ENCODE data around the gene B3GNT8.
"Not testable (repeated sequence)": the region's sequence is repeated elsewhere in the genome, so short reads cannot be mapped to it uniquely, and the experiment has no call there.

Gene B3GNT8, protein sequence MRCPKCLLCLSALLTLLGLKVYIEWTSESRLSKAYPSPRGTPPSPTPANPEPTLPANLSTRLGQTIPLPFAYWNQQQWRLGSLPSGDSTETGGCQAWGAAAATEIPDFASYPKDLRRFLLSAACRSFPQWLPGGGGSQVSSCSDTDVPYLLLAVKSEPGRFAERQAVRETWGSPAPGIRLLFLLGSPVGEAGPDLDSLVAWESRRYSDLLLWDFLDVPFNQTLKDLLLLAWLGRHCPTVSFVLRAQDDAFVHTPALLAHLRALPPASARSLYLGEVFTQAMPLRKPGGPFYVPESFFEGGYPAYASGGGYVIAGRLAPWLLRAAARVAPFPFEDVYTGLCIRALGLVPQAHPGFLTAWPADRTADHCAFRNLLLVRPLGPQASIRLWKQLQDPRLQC

DNA sequence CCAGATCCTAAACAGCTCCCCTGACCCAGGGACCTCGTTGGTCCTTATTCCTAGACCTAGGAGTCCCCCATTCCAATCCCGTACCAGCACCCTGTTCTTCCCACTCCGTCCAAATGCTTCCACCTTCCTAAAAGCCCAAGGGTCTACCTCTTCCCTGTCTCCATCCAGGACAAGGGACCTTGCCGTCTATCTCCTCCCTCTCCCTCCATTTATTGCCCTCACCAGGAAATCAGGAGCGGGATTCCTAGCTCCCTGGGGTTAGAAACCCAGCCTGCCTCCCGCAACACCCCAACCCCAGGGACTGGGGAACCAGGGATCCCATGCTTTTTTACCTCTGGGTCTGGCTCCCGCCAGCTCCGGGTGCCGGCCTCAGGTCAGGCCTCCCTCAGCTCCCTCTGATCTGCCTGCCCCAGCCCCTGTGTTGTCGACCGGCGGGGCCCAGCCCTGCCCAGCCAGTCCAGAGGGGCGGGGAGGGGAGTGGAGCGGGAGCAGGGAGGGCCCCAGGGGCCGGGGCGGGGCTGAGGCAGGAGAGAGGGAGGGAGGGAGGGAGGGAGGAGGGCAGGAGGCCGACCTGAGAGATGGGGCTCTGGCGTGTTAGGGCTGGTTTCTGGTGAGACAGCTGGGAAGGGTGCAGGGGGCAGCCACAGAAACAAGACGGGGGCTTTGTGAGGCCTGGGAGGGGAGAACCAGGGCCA is at the start of gene B3GNT8:
B3GNT8 (minus strand) TSS at position 423 of the 695 bp plus-strand sequence. CDS start 596 bp downstream, outside the sequence.
- DNase-seq (ENCODE audit: low read depth in 3 of 3), result peak in 1 of 3 experiments; percentile 15

DNA sequence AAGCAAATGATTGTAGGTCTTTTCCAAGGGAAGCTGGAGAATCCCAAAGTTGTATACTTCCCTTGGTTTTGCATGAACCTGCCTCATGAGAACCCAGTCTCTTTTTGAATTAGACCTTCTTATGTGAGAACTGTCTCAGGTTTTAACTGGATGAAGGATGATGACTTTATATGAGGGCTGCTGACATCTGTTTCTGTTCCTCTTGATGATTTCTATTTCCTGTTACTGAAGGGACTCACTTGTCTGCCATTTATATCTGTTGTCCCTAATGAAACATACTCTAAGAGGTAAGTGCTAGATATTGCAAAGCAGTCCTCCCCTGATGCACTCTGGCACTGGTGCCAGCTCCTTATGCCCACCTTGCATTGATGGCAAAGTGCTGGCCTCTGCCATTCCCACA is 49.4 kb upstream of the B3GNT8 start:
- no peak for DNase-seq (ENCODE audit: low read depth in 3 of 3)

DNA sequence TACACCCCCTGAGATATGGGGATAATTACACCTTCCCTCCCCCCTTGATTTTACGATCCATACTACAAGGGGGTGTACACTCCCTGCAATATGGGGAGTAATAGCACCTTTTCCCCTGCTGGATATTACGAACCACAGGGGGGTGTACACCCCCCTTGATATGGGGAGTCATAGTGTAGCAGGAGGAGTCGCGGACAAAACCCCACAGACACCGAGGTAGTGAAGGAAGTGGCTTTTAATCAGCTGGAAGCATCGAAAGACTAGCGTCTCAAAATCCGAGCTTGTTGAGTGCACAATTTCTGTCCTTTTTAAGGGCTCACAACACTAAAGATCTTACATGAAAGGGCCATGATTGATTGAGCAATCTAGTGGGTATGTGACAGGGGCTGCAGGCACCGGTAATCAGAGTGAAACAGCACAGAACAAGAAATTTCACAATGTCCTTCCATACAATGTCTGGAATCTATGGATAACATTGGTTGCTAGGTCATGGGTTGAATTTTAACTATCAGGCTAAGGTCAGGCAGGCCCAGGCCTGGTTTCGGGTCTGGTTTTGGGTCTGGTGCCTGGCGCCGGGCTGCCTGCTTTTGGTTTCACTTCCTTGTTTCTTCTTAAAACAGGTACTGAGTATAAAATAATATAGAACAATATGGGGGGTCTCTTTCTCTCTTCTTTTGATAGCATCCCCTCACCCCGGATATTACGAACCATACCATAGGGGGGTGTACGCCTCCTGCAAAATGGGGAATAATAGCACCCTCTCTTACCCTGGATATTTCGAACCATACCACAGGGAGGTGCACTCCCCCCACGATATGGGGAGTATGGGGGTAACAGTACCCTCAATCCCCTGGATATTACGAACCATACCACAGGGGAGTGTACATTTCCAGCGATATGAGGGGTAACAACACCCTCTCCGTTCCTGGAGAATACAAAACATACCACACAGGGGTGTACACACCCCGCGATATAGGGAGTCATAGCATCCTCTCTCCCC is 36.4 kb upstream of the B3GNT8 start:
- DNase-seq (ENCODE audit: low read depth in 3 of 3), result not testable (repeated sequence)

DNA sequence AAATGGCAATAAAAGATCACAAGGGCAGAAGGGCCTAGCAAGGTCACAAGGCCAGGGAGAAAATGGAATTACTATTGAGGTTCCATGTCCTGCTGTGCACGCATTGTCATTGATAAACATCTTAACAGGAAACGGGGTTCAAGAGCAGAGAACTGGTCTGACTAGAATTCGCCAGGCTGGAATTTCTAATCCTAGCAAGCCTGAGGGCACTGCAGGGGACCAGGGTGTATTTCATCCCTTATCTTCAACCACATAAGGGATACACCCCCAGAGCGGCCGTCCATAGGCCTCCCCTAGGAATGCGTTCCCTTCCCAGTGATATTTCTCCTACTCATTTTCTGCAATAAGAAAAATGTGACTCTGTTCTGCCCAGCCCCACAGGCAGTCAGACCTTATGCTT is 35.3 kb upstream of the B3GNT8 start:
- DNase-seq (ENCODE audit: low read depth in 3 of 3), result no peak

DNA sequence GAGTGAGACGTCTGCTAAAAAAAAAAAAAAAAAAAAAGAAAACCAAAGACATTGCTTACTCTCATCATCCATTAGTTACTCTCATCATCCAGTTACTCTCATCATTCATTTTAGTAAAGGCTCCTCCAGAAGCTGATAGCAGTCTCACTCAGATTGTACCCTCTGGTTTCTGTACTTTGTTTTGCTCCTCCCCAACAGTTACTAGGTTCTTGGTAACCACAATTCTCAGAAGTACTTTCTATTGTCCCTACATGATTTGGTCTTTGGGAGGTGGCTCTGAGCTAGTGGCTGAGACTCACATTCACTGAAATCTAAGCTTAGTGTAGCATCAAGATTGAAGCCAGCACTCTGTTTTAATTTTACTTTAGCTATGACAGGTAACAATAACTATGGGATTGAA is 30.1 kb upstream of the B3GNT8 start:
- DNase-seq (ENCODE audit: low read depth in 3 of 3), result no peak

DNA sequence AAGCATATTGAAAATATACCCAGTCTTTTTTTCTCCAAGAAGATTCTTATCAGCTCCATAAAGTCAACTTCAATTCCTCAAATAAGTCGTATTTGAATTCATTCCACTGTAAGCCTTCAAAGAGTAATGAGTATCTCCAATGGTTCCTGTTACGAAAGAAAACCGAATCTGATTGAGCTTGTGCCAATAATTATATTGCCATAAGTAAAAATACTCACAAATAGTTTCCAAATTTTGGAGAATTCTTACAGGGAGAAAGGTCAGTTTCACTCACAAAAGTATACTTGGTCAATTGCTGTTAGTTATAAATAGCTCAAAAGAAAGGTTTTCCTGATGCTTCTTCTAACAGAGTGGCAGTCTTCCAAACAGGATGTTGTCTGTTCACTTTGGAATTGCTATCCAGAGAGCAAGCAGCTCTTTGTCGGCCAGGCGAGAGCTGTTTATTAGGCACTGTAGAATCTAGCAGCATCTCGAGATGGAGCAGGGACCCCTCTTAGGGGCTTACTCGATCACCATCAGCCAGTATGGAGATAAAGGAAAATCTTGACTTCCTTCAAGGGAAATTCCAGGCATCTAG is 29.3 kb upstream of the B3GNT8 start:
- no peak for DNase-seq (ENCODE audit: low read depth in 3 of 3)

DNA sequence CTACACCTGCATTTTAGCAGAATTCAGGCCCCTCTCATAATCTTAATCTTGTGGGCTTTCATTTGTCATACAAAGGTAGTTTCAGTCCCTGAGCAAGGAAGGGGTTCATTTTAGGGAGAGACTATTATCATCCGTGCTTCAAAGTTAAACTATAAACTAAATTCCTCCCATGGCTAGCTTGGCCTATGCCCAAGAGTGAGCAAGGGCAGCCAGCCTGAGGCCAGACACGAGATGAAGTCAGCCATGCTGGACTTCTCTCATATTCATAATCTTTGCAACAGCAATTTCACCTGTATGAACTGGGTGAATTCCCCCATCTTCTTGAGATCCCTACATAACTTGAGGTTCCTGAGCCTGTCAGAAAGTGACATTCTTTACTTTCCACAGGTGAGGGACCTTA is 28.8 kb upstream of the B3GNT8 start:
- DNase-seq (ENCODE audit: low read depth in 3 of 3), result no peak

DNA sequence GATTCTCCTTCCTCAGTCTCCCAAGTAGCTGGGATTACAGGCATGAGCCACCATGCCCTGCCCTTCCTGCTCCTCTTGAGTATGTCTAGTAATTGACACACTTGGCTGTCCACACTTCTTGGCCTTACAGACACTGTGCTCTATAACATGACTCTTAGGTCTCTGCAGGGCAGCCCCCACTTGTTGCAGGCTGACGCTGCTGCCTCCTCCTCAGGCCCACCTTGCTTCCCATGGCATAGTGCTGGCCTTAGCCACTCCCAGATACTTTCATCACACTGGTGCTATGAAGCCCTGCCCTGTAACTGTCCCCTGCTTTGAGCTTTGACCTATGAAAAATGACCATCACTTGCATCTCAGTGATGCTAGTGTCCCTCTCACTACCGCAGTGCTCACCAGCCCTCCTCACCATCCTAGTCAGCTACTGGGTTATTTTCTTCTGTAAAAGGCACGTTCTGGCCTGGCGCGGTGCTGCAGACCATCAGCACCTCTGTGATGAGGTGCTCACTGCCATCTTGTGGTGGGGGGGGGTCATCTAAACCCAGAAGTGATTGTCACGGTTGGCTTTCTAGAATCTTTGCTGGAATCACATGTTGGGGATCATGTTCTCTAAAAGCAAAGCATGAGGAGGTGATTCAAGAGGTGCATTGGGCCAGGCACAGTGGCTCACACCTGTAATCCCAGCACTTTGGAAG is 25.6 kb upstream of the B3GNT8 start:
- DNase-seq (ENCODE audit: low read depth in 3 of 3), result no peak

DNA sequence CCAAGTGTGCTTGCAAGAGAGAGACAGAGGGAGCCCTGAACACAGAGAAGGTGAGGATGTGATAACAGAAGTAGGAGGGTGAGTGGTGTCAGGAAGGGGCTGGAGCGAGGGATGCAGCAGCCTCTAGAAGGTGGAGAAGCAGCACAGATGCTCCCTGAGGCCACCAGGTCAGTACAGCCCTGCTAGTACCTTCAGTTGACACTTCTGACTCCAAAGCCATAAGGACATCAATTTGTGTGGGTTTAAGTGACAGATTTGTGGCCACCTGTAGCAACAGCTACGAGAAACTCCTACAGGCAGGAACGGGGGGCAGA is 22.6 kb upstream of the B3GNT8 start:
- DNase-seq (ENCODE audit: low read depth in 3 of 3), result no peak

DNA sequence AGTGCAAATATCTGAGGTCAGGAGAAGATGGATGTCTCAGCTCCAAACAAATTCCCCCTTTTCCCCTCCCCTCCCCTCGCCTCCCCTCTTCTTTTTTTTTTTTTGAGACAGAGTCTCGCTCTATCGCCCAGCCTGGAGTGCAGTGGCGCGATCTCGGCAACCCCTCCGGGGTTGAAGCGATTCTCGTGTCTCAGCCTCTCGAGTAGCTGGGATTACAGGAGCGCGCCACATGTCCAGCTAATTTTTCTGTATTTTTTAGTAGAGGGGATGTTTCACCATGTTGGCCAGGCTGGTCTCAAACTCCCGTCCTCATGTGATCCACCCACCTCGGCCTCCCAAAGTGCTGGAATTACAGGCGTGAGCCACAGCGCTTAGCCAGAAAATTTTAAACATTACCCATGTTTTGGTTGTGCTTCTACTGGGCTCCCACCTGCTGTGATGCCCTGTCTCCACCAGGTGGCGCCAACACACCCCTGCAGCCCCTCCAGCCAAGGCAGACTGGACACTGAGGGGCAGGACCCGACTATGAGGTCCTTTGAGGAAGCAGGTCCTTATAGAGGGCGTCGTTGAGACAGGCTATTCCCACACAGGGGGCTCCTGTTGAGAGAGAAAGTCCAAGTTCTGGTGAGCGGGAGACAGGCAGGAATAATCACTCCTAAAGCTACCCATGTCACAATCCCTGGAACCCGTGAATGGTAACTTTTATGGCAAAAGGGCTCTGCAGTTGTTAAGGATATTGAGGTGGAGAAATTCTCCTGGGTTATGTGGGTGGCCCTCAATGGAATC is 22.1 kb upstream of the B3GNT8 start:
- DNase-seq (ENCODE audit: low read depth in 3 of 3), result peak; percentile 42 to 61 (median 46)

DNA sequence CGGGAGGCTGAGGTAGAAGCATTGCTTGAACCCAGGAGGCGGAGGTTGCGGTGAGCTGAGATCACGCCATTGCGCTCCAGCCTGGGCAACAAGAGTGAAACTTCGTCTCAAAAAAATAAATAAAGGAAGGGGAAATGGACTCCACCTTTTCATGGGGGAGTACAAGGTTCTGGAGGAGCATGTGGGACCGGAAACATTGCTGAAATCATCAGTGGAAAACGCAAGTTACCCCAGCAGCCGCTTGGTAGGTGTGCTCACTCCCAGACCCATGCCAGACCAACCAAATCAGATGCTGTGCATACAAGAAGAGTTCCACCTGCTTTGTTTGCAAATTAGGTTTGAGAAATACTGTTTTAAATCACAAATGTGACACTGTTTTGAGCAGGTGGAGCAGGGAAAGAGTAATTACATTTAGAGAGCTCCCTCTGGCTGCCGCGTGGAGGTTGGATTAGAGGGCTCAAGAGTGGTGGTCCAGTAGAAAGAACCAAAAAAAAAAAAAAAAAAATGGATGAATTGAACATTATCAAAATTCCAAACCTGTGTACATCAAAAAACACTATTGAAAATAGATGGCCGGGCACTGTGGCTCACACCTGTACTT is 20.7 kb upstream of the B3GNT8 start:
- DNase-seq (ENCODE audit: low read depth in 3 of 3), result no peak

DNA sequence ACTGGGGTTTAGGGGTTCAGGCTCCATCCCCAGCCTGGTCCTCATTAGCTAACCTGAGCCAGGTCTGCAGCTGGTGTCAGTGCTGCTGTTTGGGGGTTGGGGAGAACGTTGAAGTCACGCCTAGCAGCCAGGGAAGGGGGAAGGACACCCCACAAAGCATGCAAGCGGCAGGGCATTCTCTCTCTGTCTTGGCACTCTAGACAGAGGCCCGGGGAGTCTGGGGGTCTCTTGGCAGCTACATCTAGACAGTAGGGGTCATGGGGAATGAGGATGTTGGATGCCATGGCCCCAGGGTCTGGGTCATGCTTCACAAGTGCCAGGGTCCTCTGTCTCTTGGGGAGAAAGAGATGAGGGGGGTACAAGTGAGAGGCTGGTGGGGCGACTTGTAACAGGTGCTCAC is 18.4 kb upstream of the B3GNT8 start:
- DNase-seq (ENCODE audit: low read depth in 3 of 3), result no peak

DNA sequence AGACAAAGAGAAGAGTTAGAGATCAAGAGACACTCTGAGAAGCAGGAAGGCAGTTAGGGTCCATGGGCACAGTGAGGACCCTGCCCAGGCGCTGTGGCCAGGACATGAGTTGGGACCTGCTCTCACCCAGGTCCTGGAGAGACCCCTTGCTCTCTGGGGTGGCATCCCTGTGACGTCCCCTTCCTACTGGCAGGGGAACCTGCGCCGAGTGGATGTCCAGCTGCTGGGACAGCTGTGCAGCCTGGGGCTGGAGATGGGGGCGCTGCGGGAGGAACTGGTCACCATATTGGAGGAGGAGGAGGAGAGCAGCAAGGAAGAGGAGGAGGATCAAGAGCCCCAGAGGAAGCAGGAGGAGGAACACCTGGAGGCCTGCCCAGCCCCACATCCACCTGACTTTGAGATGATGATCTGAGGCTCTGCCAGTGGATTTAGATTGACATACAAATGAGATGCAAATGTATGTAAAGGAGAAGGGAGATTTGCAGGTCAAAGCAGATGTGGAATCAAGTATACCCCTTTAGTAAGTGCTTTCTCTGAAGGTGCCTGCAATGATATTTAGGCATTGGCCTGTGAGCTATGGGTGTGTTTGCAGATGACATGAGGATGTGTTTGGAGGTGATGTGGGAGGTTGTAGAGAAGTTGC is 16.8 kb upstream of the B3GNT8 start:
- DNase-seq (ENCODE audit: low read depth in 3 of 3), result no peak

DNA sequence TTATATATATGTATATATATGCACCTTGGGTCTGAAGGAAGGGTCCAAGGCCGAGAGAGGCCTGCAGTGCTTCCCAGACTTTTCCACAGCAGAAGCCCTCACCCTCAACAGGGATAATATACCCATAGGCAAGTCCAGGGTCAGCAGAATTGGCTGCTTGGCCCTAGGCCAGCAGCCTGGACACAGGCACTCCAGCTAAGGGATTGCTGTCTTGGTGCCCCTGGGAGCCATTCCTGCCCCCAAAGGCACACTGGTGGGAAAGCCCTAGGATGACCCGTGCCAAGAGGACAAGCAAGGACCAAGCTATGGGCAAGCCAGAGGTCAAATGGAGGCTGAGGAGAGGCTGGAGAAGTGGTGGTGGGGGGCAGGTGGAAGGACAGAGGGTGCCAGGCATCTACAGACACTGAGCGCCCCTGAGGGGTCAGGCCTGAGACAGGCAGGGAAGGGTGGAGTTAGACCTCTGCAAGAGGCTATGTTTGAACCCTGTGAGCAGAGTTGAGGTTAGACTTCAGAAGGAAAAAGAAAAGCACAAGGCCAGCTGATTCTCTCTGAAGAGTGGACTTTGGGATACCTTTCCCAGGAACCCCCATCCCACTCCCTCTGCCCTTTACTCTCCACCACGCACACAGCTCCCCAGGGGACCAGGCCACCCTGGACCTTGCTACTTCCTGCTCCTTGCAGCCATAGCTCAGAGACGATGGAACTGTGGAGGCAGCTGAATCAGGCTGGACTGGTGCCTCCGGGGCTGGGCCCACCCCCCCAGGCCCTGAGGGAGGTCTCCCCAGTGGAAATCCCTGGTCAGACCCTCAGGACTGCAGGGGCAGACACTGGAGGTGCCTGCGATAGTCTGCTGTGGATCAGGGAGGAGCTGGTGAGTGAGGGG is 15.5 kb upstream of the B3GNT8 start, which contains the start of gene ERICH4:
ERICH4 (plus strand) TSS at position 684 of the 883 bp plus-strand sequence; CDS start at position 698, 14 bp downstream.
- DNase-seq (ENCODE audit: low read depth in 3 of 3), result no peak

DNA sequence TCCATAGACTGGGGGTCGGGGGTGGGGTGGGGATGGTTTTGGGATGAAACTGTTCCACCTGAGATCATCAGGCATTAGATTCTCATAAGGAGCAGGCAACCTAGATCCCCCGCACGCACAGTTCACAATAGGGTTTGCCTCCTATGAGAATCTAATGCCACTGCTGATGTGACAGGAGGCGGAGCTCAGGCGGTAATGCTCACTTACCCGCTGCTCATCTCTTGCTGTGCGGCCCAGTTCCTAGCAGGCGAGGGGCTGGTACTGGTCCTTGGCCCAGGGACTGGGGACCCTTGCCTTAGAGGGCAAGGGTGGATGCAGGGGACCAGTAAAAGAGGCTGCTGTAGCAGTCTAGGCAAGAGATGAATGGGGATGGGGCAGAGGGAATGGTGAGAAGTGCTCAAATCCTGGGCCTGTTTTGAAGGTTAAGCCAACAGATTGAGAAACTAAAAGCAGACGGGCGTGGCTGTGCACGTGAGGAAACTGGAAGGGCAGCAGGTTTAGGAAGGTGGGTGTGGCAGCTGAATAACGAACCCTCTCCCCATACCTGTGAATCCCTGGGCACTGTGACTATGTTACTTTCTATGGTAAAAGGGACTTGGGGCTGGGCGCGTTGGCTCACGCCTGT is 14.3 kb upstream of the B3GNT8 start:
- DNase-seq (ENCODE audit: low read depth in 3 of 3), result no peak

DNA sequence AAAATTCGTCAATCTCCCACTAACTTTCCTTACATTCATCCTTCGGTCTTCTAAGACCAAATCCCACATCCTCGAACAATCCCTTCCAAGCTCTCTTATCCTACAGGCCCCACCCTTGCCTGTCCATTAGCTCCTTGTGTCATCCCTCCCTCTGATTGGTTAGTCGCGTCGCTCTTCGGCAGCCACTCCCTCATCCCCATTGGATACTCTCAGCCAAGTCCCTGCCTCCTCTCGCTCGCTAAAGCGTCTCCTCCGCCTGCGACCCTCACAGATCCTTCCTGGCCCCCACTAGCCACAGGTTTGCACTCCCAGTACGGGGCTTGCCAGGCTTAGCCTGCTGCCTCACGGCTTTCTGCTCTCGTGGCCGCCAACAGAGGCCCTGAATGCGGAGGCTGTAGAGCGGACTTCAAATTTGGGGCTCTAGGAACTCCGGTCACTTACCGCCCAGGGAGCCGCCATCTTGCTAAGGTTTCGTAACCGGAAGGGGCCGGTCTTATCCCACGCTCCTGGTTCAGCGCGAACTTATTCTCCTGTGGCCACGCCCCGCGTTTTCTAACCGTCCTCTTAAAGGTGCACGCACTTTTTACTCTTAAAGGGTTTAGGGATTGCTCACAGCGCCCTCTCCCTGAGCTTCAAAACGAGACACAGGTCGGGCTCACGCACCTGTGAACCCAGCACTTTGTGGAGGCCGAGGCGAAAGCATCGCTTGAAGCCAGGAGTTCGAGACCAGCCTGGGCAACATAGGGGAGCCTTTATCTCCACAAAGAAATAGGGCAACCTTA is 12.5 kb upstream of the B3GNT8 start, which contains the start of gene DMAC2:
DMAC2 (minus strand) TSS at position 472 of the 782 bp plus-strand sequence; CDS start at position 459, 13 bp downstream.
- DNase-seq (ENCODE audit: low read depth in 3 of 3), result peak; percentile 87 to 91 (median 88)
